Limb (tissue), 2 donors: ENCODE measurements around the gene ZNF503.
A peak's percentile ranks its signal among the peaks of the same experiment; 100 is the strongest.

ENCODE experiments used
- DNase-seq, 2 donors: peaks; one replicate each; pipeline ENCODE4 v3.0.0-alpha.2; 2016; ENCODE audit errors: extremely low spot score in 2 of 2

ZNF503 gene

GRCh38 chr10:75407224-75407712 is 5.7 kb upstream of the ZNF503 start:
- peak in 1 of 2 donors; percentile 57 for DNase-seq

GRCh38 chr10:75406462-75407223 is 5.1 kb upstream of the ZNF503 start:
- DNase-seq = peak in 1 of 2 donors; percentile 48

- DNase-seq = peak in 1 of 2 donors; percentile 41
These were observed 4.3 kb upstream of the ZNF503 start for GRCh38 chr10:75405598-75406461.

GRCh38 chr10:75404815-75405597 is 3.4 kb upstream of the ZNF503 start:
- peak; percentile 8 to 74 for DNase-seq

GRCh38 chr10:75403939-75404814 is 2.6 kb upstream of the ZNF503 start:
- DNase-seq = peak in 1 of 2 donors; percentile 71

- DNase-seq = peak; percentile 36 to 78
These were observed 1.8 kb upstream of the ZNF503 start for GRCh38 chr10:75403144-75403938.

- peak in 1 of 2 donors; percentile 74 for DNase-seq
These were observed 1.1 kb upstream of the ZNF503 start for GRCh38 chr10:75402486-75403143.

- no peak for DNase-seq
These were observed 594 bp downstream of the ZNF503 start for GRCh38 chr10:75400771-75401568.

- DNase-seq = peak in 1 of 2 donors; percentile 13
These were observed 1.3 kb downstream of the ZNF503 start for GRCh38 chr10:75400163-75400770.

GRCh38 chr10:75399461-75400162 is 2.0 kb downstream of the ZNF503 start:
- peak; percentile 73 to 89 for DNase-seq

GRCh38 chr10:75398692-75399460 is 2.7 kb downstream of the ZNF503 start:
- peak in 1 of 2 donors; percentile 73 for DNase-seq

GRCh38 chr10:75398200-75398691 is 3.3 kb downstream of the ZNF503 start:
- DNase-seq = no peak

- peak in 1 of 2 donors; percentile 68 for DNase-seq
These were observed 3.9 kb downstream of the ZNF503 start for GRCh38 chr10:75397496-75398199.

- DNase-seq = peak in 1 of 2 donors; percentile 72
These were observed 4.7 kb downstream of the ZNF503 start for GRCh38 chr10:75396631-75397495.
